Stimulated activated CD4-positive, alpha-beta T cell treated with anti-CD3 and anti-CD28 coated beads, Interleukin-12 subunit alpha, Interleukin-12 subunit beta, amount 100 ng/mL, for 4 hours (primary cell): ENCODE measurements around the gene HIGD1A.
A peak's percentile ranks its signal among the peaks of the same experiment; 100 is the strongest.

Experiments
- DNase-seq: peaks from one replicate; pipeline ENCODE4 v3.0.0-alpha.2; 2020

The HIGD1A gene

GRCh38 chr3:42796332-42796885 is 7.9 kb downstream of the HIGD1A start:
- no peak for DNase-seq

DNA sequence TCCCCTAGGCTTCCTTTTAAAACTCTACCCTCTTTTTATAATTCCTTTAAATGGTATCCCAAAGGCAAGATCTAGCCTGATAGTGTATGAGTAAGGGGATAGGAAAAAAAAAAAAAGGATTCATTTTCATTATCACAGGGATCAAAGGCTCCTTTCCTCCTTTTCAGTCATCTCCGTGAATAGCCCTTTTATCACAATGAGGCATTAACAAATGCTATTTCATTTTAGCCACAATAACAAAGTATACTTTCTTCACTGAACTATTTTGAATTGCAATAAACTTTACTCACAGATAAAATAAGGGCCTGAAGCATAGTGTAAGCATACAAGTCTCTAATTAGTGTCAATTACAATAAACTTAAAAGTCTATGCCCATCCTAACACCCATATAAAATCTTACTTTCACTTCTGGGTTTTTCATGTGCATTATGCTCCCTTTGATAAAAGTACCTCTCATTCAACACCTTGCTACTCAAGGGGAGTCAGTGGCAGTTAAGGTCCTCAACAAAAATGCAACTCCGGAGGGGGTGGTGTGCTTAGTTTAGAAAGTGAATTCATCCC is 8.6 kb downstream of the HIGD1A start:
- DNase-seq: no peak

DNA sequence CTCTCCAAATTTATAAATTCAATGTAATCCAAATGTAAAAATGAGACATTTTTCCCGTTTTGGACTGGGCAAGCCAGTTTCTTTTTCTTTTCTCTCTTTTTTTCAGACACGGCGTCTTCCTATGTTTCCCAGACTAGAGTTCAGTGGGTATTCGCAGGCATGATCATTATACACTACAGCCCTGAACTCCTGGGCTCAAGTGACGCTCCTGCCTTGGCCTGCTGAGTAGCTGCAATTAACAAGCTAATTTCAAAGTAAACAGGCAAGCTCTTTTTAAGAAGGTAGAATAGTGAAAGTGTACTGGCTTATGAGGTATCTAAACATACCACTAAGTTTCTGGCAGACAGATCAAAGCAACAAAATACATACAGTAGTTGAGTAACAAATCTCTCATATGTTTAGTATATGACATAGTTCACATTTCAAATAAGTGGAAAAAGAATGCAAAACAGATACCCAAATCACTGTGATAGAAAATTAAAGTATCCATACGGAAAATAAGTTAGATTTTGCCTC is 13.5 kb downstream of the HIGD1A start:
- DNase-seq: no peak

GRCh38 chr3:42786631-42787030 is 17.7 kb downstream of the HIGD1A start:
- no peak for DNase-seq

DNA sequence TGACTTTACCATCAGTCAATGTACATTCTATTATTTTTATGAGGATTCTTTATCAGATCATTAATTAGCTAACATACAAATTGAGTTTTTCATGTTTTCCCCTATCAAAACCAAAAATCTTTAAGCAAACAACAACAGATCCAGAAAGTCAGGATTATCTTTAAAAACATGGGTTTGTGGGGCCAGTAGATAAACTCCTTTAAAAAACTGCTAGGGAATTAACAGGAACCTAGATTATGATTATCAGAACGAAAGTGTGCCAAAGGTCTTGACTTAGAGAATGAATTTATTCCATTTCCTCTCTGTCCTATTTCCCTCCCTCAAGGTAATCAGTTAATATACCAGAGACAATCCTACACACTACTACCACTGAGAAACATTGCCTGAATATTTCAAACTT is 18.1 kb downstream of the HIGD1A start:
- no peak for DNase-seq

DNA sequence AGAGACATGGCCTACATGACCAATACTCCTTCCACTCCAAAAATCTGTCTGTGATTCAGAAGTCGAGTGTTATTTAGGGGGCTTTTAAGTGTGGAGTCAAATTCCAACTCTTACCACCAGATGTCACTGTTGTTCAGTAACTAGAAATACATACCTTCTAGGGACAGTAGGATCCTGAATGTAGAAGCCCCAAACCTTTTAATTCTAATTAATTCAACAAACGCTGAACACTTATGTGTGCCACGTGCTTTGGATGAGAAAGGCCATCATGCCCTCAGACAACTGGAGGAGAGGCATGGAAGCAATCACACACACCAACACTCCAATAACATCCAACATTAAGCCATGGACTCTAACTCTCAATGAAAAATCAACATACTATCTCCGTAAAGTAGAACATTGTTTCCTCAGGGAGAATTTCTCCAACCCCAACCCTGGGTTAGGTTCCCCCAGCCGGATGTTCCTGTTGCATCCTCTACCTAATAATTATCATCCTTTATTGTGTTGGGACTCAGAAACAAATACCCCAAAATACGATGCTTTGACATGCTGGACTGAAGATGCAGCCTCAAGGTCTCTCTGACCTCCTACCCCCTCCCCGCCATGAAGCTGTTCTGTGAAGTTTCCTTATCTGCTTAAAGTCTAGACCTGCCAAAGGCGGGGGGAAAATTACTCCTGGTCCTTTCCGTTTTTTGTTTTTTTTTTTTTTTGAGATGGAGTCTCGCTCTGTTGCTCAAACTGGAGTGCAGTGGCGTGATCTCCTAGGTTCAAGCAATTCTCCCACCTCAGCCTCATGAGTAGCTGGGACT is 23.2 kb downstream of the HIGD1A start:
- DNase-seq: no peak

- no peak for DNase-seq
These were observed 23.9 kb downstream of the HIGD1A start for GRCh38 chr3:42780398-42780797.

DNA sequence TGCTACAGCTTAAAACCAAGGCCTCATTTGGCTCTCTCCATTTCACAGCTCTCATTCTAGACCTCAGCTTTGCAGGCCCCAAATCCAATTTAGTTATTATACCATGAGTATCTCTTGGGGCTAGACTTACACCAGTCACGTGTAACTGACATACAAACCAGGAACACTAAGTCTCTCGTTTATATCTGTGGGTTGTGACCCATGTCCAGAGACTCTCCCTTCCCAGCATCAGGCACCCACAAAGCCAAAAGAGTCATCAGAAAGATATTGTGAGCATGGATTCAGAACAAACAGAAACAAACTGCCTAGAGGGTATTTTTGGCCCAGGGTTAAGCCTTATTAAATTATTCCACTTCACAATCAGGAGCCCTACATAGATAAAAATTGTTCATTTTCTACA is 25.6 kb downstream of the HIGD1A start:
- no peak for DNase-seq

DNA sequence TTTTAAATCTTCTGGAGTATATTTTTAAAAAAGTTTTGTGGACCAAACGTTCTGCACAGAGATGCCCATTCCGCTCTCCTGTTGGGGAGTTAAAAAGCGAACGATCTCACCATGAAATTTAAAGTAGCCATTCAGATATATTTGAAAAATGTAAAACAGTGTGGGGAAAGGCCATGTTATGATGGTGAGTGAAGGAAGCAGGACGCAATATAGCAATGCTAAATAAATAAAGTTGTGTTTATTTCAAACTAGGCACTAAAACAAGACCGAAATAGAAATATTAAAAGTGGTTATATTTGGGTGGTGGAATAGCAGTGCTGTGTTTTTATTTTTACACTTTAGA is 30.9 kb downstream of the HIGD1A start:
- no peak for DNase-seq

DNA sequence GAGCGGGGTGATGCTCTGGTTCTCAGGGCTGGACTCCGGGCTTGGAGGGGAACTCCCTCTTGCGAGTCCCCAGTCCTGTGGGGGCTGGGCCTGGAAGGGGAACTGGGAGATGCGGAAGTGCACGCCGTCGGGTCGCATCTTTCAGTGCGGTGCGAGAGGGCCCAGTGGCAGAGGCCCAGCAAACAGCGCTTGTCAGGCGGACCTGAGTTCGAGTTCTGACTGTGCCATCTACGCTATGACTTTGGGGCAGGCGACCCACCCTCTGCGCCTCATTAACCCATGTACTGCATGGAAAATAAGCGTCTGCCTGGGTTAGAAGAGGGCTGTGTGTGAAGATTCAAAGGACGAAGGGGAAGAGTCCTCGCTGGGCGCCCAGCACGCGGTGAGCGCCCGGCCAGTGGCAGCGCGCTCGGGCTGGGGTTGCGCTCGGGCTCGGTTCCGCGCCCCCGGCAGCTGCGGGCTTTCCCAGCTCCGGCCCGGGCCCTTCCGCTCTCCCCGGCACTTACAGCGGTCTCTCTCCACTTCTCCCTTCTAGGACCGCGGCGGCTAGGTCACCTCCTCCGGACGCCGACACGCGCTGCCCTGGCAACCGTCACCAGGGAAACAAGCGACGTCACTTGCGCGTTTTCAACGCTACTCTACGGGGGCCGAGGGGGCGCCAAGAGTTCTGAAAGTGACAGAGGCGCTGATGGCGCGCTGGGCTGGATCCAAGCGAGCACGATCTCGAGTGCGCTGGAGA is 31.5 kb downstream of the HIGD1A start, which contains the start of gene CCDC13:
Gene CCDC13 (minus strand): TSS at position 584 of the 739 bp plus-strand sequence. CDS start 14,908 bp downstream, outside the sequence.
- peak; percentile 85 for DNase-seq

DNA sequence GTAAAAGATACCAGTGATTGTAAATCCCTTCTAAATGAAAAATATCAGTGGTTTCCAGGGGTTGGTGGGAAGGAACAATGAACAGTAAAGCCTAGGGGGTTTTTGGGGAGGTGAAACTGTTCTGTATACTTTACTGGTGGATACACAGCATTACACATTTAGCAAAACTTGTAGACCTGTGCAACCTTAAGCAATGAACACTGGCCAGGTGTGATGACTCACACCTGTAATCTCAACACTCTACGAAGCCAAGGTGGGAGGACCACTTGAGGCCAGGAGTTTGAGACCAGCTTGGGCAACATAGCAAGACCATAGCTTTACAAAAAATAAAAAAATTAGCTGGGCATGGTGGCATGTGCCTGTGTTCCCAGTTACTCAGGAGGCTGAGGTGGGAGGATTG is 33.0 kb downstream of the HIGD1A start:
- no peak for DNase-seq

DNA sequence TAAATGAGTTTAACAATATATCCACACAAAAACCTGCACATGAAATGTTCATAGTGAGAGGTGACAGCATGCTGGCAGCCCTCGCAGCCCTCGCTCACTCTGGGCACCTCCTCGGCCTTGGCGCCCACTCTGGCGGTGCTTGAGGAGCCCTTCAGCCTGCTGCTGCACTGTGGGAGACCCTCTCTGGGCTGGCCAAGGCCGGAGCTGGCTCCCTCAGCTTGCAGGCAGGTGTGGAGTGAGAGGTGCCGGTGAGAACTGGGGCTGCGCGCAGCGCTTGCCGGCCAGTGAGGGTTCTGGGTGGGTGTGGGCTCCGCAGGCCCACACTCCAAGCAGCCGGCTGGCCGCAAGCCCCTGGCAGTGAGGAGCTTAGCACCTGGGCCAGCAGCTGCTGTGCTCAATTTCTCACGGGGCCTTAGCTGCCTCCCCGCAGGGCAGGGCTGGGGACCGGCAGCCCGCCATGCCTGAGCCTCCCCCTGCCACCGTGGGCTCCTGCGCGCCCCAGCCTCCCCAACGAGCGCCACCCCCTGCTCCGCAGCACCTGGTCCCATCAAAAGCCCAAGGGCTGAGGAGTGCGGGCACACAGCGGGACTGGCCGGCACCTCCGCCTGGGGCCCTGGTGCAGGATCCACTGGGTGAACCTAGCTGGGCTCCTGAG is 34.7 kb downstream of the HIGD1A start:
- no peak for DNase-seq

GRCh38 chr3:42764561-42765295 is 39.6 kb downstream of the HIGD1A start:
- DNase-seq: no peak

DNA sequence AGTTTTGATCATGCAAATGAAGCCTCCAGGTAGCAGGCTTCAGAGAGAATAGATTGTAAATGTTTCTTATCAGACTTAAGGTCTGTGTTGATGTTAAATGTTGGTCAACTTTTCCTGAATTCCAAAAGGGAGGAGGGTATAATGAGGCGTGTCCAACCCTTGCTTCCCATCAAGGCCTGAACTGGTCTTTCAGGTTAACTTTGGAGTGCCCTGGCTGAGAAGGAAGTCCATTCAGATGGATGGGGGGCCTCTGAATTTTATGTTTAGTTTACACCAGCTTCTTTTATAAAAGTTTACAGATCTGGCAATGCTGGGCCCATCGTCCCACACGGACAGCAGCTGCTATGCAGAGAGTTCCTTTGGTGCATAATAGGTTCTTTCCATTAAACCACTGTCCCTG is 40.2 kb downstream of the HIGD1A start:
- no peak for DNase-seq

GRCh38 chr3:42763021-42763420 is 41.3 kb downstream of the HIGD1A start:
- DNase-seq: no peak

GRCh38 chr3:42762046-42762724 is 42.1 kb downstream of the HIGD1A start:
- DNase-seq: no peak

- no peak for DNase-seq
These were observed 46.2 kb downstream of the HIGD1A start for GRCh38 chr3:42758126-42758525.

GRCh38 chr3:42756681-42757213 is 47.5 kb downstream of the HIGD1A start:
- no peak for DNase-seq

GRCh38 chr3:42755681-42756578 is 48.4 kb downstream of the HIGD1A start:
- DNase-seq: no peak

- no peak for DNase-seq
These were observed 50.5 kb downstream of the HIGD1A start for GRCh38 chr3:42753757-42754156.
